ENCODE measurements around the gene CCDC43. TPM values are rescaled to one million over a fixed set of nuclear protein-coding genes. Genes with fewer than 3 reads are reported as not detected.
A peak's percentile ranks its signal among the peaks of the same experiment; 100 is the strongest.

Gene CCDC43
- total RNA-seq, 1 donor from 2014 or later: 37.4 TPM

DNA sequence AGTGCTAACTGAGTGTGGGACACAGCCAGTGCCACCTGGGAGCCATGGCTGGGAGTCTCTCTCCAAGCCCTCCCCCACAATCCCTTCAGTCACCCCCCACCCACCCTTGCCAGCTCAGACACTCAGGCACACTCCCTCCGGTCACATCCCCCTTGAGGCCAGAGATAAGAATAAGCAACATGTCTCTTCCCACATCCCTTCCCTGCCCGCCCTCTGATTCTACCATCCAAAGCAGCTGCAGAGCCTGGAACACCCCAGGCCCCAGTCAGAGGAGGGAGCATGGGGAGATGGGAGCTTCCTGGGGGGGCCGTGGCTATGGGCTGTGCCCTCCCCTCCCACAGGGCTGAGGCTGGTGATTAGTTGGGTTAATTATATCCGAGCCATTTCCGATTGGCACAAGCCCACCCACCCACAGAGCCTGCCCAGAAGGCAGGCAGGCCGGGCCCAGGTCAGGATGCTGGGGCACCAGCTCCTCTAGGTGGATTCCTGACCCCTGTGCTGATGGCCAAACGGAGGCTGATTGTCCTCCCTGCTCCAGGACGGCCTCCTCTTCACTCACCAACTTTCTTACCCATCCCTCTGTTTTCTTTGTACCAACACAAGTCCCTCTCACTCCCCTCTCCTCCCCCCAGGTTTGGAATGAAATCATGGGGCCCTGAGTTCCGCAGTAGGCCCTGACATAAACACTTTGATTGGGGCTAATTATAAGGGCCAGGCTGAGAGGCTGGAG, 61.9 kb downstream of the CCDC43 start:
- TF ChIP-seq, protein P1, sequence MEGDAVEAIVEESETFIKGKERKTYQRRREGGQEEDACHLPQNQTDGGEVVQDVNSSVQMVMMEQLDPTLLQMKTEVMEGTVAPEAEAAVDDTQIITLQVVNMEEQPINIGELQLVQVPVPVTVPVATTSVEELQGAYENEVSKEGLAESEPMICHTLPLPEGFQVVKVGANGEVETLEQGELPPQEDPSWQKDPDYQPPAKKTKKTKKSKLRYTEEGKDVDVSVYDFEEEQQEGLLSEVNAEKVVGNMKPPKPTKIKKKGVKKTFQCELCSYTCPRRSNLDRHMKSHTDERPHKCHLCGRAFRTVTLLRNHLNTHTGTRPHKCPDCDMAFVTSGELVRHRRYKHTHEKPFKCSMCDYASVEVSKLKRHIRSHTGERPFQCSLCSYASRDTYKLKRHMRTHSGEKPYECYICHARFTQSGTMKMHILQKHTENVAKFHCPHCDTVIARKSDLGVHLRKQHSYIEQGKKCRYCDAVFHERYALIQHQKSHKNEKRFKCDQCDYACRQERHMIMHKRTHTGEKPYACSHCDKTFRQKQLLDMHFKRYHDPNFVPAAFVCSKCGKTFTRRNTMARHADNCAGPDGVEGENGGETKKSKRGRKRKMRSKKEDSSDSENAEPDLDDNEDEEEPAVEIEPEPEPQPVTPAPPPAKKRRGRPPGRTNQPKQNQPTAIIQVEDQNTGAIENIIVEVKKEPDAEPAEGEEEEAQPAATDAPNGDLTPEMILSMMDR (conservative IDR thresholded peaks at IDR 0.05; ENCODE audit: low read depth, low read length): no peak
- peak overlapping the region; percentile 42 for H3K4me3 ChIP-seq (ENCODE audit: low read depth, low read length)

More for the DNA sequence above, 61.9 kb downstream of the CCDC43 start:
- no peak for DNase-seq (ENCODE audit: low read depth)

Other genes starting within 250 kb of the CCDC43 start
- 12.6 and 13.7 TPM in 2 replicates for gene GPATCH8, start 186.4 kb downstream of the CCDC43 start, total RNA-seq
- 4.1 and 9.2 TPM in 2 replicates for gene FZD2, start 132.3 kb downstream of the CCDC43 start, total RNA-seq
- gene MEIOC, start 33.3 kb downstream of the CCDC43 start, total RNA-seq: 7.1 and 9.8 TPM in 2 replicates
- gene DBF4B, start 18.9 kb upstream of the CCDC43 start, total RNA-seq: 12.2 and 16.1 TPM in 2 replicates
- gene ADAM11, start 69.2 kb upstream of the CCDC43 start, total RNA-seq: 0.06 and 0.36 TPM in 2 replicates
- gene GJC1, start 140.5 kb upstream of the CCDC43 start, total RNA-seq: 42.4 and 42.5 TPM in 2 replicates
- gene HIGD1B, start 158.1 kb upstream of the CCDC43 start, total RNA-seq: not detected in 2 replicates
- 78.1 and 129 TPM in 2 replicates for gene EFTUD2, start 209.7 kb upstream of the CCDC43 start, total RNA-seq
- gene GFAP, start 225.7 kb upstream of the CCDC43 start, total RNA-seq: 0.58 and 1.0 TPM in 2 replicates

All from epithelial cell of proximal tubule (primary cell).